Prostate gland (tissue), 2 donors: Measurements from ENCODE around the gene FRZB.

Source experiments
- CTCF ChIP-seq, 4 experiments: fragments of 200-600 bp in 2 of 4; fragments of 450-650 bp in 2 of 4; sonication (generic) in 2 of 4; IDR thresholded peaks; 1 replicate in 3 of 4; 2 replicates in 1 of 4; pipeline ENCODE4 v1.5.1; 2016 to 2019; ENCODE audit warnings: antibody characterized with exemption in 4 of 4, mild to moderate bottlenecking in 2 of 4, moderate library complexity in 2 of 4
- POLR2A ChIP-seq: fragments of 450-650 bp; IDR thresholded peaks from one replicate; pipeline ENCODE4 v1.6.1; 2016; ENCODE audit warnings: antibody characterized with exemption, mild to moderate bottlenecking

GRCh38 chr2:182822733-182823132 is 43.7 kb downstream of the FRZB start:
- TF ChIP-seq CTCF (IDR thresholded peaks at IDR 0.05) (no peak), POLR2A (no peak)
